Iris pigment epithelial cell (primary cell): ENCODE results near the gene SIGLEC9.
A peak's percentile ranks its signal among the peaks of the same experiment; 100 is the strongest.

Experiments
- DNase-seq: peaks from one replicate; pipeline ENCODE4 v3.0.0-alpha.2; 2011; ENCODE audit warnings: low read depth

Gene SIGLEC9

GRCh38 chr19:51097166-51097738 lies 27.5 kb upstream of the SIGLEC9 start:
- DNase-seq, result peak; percentile 52

DNA sequence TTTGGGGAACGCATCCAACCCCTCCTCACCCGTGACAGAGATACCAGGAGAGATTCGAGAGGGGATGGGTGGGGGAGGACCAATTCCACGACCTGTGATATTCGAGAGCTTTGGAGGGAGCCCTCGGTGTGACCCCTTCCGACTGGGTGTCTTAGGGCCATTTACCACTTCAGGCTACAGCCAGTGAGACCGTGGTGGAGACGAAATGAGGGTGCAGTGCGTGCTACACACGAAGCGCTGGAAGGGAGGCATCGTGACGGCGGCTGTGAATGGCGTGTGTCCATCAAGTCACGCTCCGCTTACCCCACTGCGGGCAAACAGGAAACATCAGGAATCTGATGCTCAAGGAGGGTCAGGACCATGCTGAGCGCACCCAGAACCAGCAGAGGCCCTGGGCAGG lies 26.9 kb upstream of the SIGLEC9 start:
- no peak for DNase-seq

GRCh38 chr19:51098365-51099046 lies 26.2 kb upstream of the SIGLEC9 start:
- peak; percentile 45 for DNase-seq

- DNase-seq, result no peak
These were observed 25.7 kb upstream of the SIGLEC9 start for GRCh38 chr19:51099047-51099382.

DNA sequence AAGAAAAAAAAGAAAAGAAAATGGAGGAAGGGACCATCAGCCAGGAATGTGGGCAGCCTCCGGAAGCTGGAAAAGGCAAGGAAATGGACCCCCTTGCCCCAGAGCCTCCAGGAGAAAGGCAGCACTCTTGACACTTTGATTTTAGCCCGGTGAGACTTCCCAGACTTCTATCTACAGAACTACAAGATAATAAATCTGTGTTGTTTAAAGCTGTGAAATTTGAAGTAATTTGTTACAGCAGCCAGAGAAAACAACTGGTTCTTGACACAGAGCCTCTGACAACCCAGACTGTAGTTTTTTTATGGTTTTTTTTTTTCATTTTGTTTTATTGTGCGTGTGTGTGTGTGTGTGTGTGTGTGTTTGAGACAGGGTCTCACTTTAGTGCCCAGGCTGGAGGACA lies 24.1 kb upstream of the SIGLEC9 start:
- DNase-seq, result no peak

- DNase-seq, result peak; percentile 17
These were observed 23.4 kb upstream of the SIGLEC9 start for GRCh38 chr19:51101171-51101865.

DNA sequence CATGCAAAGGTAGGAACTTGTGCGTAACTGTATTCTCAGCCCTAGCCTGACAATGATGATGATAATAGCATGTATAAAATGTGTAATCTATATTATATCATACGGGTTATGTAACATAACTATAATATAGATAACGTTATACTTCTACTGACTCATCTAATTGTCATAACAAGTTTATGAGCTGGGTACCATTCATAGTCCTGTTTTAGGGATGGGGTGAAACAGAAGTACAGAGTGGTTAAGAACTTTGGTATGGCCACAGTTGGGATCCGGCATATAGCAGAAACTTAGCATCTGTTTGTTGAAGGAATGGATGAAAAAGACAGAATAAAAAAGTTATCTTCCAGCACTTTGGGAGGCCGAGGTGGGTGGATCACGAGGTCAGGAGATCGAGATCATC lies 21.7 kb upstream of the SIGLEC9 start:
- DNase-seq, result no peak

GRCh38 chr19:51103926-51104341 lies 20.8 kb upstream of the SIGLEC9 start:
- DNase-seq, result no peak

- DNase-seq, result peak; percentile 29
These were observed 17.2 kb upstream of the SIGLEC9 start for GRCh38 chr19:51107406-51108065.

GRCh38 chr19:51108066-51108804 lies 16.5 kb upstream of the SIGLEC9 start, which contains the start of gene CTU1:
Gene CTU1, minus strand, starts transcription at chr19:51108409. Its CDS starts 3,840 bp downstream, at chr19:51104569.
- peak; percentile 100 for DNase-seq

DNA sequence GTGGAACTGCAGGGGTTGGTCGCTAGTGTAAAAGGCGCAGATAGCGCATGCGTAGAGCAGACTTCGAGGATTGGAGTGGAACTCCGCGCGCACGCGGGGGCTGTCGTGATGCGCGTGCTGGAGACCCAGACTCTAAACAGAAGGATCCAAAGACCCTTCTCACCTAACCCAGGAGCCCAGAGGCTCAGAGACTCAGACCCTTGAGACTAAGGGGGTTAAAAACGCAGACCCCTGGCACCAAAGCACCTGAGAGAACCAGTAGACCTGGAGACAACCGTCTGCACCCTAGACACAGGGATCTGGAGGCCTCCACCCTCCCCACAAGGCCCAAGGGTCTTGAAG lies 15.9 kb upstream of the SIGLEC9 start:
- no peak for DNase-seq

- DNase-seq, result no peak
These were observed 14.1 kb upstream of the SIGLEC9 start for GRCh38 chr19:51110666-51110971.

GRCh38 chr19:51111606-51112005 lies 13.1 kb upstream of the SIGLEC9 start:
- DNase-seq, result no peak

- no peak for DNase-seq
These were observed 10.5 kb upstream of the SIGLEC9 start for GRCh38 chr19:51114087-51114729.

GRCh38 chr19:51116736-51117286 lies 7.9 kb upstream of the SIGLEC9 start:
- no peak for DNase-seq

DNA sequence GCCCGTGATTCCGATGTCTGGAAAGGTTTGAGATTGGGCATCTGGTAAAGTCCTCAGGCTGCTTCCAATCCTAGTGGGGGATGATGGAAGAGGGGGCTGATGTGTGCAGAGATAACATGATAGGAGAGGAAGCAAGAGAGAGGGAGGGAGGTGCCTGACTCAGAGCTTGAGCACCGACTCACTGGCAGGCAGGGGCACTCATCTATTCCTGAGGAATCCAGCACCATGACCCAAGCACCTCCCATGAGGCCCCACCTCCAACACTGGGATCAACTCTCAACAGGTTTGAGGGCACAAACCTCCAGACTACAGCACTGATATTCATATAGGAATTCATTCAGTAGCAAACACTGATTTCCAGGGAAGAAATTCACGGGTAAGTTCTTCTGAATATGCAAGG lies 5.6 kb upstream of the SIGLEC9 start:
- DNase-seq, result no peak

GRCh38 chr19:51119611-51120010 lies 5.1 kb upstream of the SIGLEC9 start:
- no peak for DNase-seq

- DNase-seq, result no peak
These were observed 4.5 kb upstream of the SIGLEC9 start for GRCh38 chr19:51120160-51120559.

DNA sequence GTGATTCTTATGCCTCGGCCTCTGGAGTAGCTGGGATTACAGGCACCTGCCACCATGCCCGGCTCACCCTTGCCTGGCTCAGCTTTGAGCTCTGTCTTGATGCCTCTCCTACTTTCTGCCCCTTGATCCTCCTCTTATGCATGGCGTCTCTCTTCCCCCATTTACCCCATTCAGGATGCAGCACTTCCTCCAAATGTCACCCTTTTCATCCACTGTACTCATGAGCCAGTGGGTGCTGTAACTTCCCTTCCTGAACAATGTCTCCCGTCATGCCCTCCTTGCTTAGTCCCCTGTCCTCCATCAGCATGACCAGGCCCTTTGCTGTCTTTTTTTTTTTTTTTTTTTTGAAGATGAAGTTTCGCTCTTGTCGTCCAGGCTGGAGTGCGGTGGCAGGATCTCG lies 3.4 kb upstream of the SIGLEC9 start:
- DNase-seq, result no peak

DNA sequence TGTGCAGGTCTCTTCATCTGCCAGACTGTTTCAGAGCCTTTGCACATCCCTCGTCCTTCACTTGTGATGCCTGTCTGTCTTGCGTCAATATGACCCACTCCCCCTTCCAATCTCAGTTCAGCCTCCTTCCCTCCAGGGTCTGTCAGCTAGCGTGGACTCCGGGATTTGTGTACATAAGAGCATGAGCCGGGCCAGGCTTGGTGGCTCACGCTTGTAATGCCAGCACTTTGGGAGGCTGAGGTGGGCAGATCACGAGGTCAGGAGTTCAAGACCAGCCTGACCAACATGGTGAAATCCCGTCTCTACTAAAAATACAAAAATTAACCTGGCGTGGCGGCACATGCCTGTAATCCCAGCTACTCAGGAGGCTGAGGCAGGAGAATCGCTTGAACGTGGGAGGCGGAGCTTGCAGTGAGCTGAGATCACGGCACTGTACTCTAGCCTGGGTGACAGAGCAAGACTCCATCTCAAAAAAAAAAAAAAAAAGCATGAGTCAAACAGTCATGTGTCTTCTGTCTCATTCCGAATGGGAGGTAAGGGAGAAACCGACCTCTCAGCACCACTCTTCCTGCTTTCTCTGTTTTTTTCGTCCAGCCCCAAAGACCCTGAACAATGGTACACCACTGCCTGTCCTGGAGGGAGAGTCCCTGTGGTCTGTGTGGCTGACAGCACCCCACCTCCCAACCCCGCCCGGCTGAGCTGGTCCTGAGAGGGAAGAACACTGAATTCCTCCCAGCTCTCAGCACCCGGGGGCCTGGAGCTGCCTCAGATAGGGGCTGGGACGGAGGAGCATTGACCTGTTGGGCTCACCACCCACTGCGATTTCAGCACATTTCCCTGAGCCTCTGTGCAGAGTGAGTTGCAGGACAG lies 2.4 kb upstream of the SIGLEC9 start:
- DNase-seq, result no peak

DNA sequence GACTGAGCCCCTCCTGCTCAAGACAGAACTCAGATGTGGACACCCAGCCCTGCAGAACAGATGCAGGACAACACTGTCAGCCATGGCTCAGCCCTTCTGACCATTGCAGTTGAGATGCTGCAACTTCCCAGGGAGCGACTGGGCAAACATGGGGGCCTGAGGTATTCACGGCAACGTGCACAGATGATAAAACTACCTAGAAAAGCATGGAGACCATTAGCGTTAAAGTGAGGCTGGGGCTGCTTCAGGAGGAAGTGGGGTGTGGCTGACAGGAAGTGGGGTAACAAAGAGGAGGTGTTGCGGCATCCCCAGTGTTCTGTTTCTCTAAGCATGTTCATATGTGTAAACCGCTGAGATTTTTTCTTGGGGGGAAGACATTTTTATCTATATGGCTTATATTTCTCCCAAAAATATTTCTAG lies 1.3 kb upstream of the SIGLEC9 start:
- no peak for DNase-seq
